ENCODE measurements around the gene F8A2. TPM values are rescaled to one million over a fixed set of nuclear protein-coding genes. Genes with fewer than 3 reads are reported as not detected.
"Not testable (repeated sequence)": the region's sequence is repeated elsewhere in the genome, so short reads cannot be mapped to it uniquely, and the experiment has no call there.

The F8A2 gene
- polyA plus RNA-seq (2013, experiment 1 of 2; ENCODE audit: insufficient read length): not detected
- not detected for polyA plus RNA-seq (2013, experiment 2 of 2; ENCODE audit: insufficient read length)

GRCh38 chrX:155381843-155382528 is at the start of gene F8A2:
Gene F8A2 (plus strand): TSS chrX:155382095. CDS start chrX:155382115, 20 bp downstream.
- not testable (repeated sequence) for DNase-seq

- DNase-seq: no peak
Observed at GRCh38 chrX:155333544-155334100, 48.3 kb upstream of the F8A2 start.

- peak; percentile 76 for DNase-seq
Observed at GRCh38 chrX:155334486-155335336, 47.2 kb upstream of the F8A2 start, which contains the start of gene CLIC2. Gene CLIC2 (minus strand): TSS chrX:155334614. CDS start chrX:155334427, 187 bp downstream.

GRCh38 chrX:155335337-155335712 is 46.6 kb upstream of the F8A2 start:
- not testable (repeated sequence) for DNase-seq

- not testable (repeated sequence) for DNase-seq
Observed at GRCh38 chrX:155345689-155346088, 36.2 kb upstream of the F8A2 start.

GRCh38 chrX:155349448-155349847 is 32.4 kb upstream of the F8A2 start:
- DNase-seq: not testable (repeated sequence)

GRCh38 chrX:155363712-155364111 is 18.2 kb upstream of the F8A2 start:
- DNase-seq: not testable (repeated sequence)

GRCh38 chrX:155373777-155374458 is 8.0 kb upstream of the F8A2 start:
- DNase-seq: not testable (repeated sequence)

- not testable (repeated sequence) for DNase-seq
Observed at GRCh38 chrX:155379802-155380201, 2.1 kb upstream of the F8A2 start.

GRCh38 chrX:155382529-155382967 is 653 bp downstream of the F8A2 start:
- not testable (repeated sequence) for DNase-seq

- no peak for DNase-seq
Observed at GRCh38 chrX:155389634-155390033, 7.7 kb downstream of the F8A2 start.

GRCh38 chrX:155394747-155395276 is 12.9 kb downstream of the F8A2 start:
- not testable (repeated sequence) for DNase-seq

- no peak for DNase-seq
Observed at GRCh38 chrX:155406429-155406828, 24.5 kb downstream of the F8A2 start.

GRCh38 chrX:155417769-155418168 is 35.9 kb downstream of the F8A2 start:
- DNase-seq: no peak
